ENCODE measurements around the gene SUPT3H. TPM values are rescaled to one million over a fixed set of nuclear protein-coding genes. Genes with fewer than 3 reads are reported as not detected.

SUPT3H gene
- total RNA-seq, 3 donors from 2014 or later: 6.9 to 15.1 (median 13.6) TPM

DNA sequence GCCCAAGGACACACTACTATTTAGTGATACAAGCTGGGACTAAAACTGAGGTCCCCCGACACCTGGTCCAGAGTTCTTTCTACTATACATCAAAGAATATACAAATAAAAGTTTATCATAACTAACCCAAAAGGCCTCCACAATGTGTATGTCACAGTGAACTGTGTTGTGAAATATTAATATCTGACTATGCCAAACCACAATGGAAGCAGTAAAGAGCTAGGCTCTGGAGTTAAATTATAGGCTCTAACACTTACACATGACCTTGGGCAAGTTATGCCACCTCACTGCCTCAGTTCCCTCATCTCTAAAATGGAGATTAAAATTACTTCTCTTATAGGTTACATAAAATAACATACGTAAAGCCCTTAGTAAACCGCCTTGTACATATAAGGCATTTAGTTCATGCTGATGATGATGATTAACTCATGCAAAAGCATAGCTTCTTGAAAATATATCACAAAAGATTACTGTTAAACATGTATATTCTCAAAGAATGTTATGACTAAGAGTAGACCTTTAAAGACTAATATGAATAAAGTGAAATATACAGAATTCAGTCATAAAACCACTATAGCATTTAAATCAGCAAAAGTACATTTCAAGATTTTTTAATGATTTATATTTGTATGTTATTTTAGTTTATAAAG is 5.7 kb downstream of the SUPT3H start:
- Histone ChIP-seq H3K4me1 (no peaks in the 10 kb centered on the region), H3K27me3 (no peaks in the 10 kb centered on the region), H3K36me3 (no peaks in the 10 kb centered on the region), H3K9me3 (no peaks in the 10 kb centered on the region), H3K4me3 (no peak overlapping the region), H3K27ac (no peak overlapping the region)
- no peak for TF ChIP-seq POLR2A (IDR thresholded peaks at IDR 0.05)
- no peak for TF ChIP-seq CTCF (IDR thresholded peaks at IDR 0.05)
- no peak for TF ChIP-seq POLR2AphosphoS5 (IDR thresholded peaks at IDR 0.05)
- no peak for DNase-seq (ENCODE audit: low spot score in 2 of 2)
- intact Hi-C loops (cut with DNase I; ENCODE audit: low total_unique reads): no loop called here

- H3K4me1 ChIP-seq: no peaks in the 10 kb centered on the region
Measured at GRCh38 chr6:45369870-45370269, 7.9 kb downstream of the SUPT3H start.

DNA sequence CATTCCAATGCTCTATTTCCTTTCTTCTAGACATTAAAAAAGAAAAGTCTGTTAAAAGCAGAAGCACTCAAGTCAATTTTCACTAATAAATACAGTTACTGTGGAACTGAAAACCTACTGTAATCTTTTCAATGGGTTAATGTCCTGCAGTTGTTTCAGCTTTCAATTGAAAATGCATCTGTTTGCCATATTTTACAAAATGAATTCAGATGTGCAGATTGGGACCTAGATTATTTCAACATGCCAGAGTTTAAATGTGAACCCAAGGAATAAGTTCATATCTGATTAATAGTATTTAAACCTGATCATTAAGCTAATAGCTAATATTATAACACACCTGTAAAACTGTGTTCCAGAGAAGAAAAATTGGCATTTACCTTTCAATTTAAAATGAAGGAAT is 9.7 kb downstream of the SUPT3H start:
- Histone ChIP-seq H3K27me3 (no peaks in the 10 kb centered on the region), H3K27ac (no peak overlapping the region), H3K4me1 (no peaks in the 10 kb centered on the region), H3K36me3 (no peaks in the 10 kb centered on the region), H3K4me3 (no peak overlapping the region), H3K9me3 (no peaks in the 10 kb centered on the region)
- TF ChIP-seq POLR2AphosphoS5 (IDR thresholded peaks at IDR 0.05) (no peak), POLR2A (IDR thresholded peaks at IDR 0.05) (no peak), CTCF (IDR thresholded peaks at IDR 0.05) (no peak)
- intact Hi-C loops (cut with DNase I; ENCODE audit: low total_unique reads): no loop called here
- DNase-seq (ENCODE audit: low spot score in 2 of 2): no peak

More at GRCh38 chr6:45369870-45370269, 7.9 kb downstream of the SUPT3H start:
- TF ChIP-seq POLR2AphosphoS5 (IDR thresholded peaks at IDR 0.05): no peak
- no peaks in the 10 kb centered on the region for H3K27me3 ChIP-seq
- H3K4me3 ChIP-seq: no peak overlapping the region
- DNase-seq (ENCODE audit: low spot score in 2 of 2): no peak
- no peaks in the 10 kb centered on the region for H3K36me3 ChIP-seq
- no peaks in the 10 kb centered on the region for H3K9me3 ChIP-seq
- intact Hi-C loops (cut with DNase I; ENCODE audit: low total_unique reads): no loop called here
- H3K27ac ChIP-seq: no peak overlapping the region

GRCh38 chr6:45366534-45366933 is 11.2 kb downstream of the SUPT3H start:
- H3K36me3 ChIP-seq: no peaks in the 10 kb centered on the region
- TF ChIP-seq POLR2A (IDR thresholded peaks at IDR 0.05): no peak
- TF ChIP-seq CTCF (IDR thresholded peaks at IDR 0.05): no peak
- no peak for TF ChIP-seq POLR2AphosphoS5 (IDR thresholded peaks at IDR 0.05)
- intact Hi-C loops (cut with DNase I; ENCODE audit: low total_unique reads): no loop called here
- DNase-seq (ENCODE audit: low spot score in 2 of 2): no peak
- H3K9me3 ChIP-seq: no peaks in the 10 kb centered on the region
- no peaks in the 10 kb centered on the region for H3K4me1 ChIP-seq
- no peak overlapping the region for H3K4me3 ChIP-seq
- no peak overlapping the region for H3K27ac ChIP-seq
- no peaks in the 10 kb centered on the region for H3K27me3 ChIP-seq

DNA sequence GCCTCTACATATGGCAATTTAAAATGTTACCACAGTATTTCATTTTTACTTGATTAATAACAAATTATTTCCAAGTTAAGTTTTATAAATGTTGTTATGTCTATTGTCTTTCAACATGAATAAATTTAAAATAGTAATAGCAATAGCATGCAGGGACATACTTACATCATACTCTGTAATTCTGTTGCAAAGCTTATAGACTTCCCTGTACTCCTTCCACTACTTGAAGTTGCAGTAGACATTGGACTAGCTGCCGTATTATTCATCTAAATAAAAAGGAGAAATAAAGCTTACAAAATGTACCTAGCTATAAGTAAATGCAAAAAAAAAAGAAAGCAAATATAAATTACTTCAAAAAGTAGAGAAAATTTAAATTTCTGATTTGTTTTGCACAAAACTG is 12.7 kb downstream of the SUPT3H start:
- no peak overlapping the region for H3K4me3 ChIP-seq
- no peak for TF ChIP-seq POLR2A (IDR thresholded peaks at IDR 0.05)
- TF ChIP-seq POLR2AphosphoS5 (IDR thresholded peaks at IDR 0.05): no peak
- no peak for TF ChIP-seq CTCF (IDR thresholded peaks at IDR 0.05)
- no peaks in the 10 kb centered on the region for H3K4me1 ChIP-seq
- H3K27me3 ChIP-seq: no peaks in the 10 kb centered on the region
- no peaks in the 10 kb centered on the region for H3K36me3 ChIP-seq
- DNase-seq (ENCODE audit: low spot score in 2 of 2): no peak
- intact Hi-C loops (cut with DNase I; ENCODE audit: low total_unique reads): no loop called here
- no peak overlapping the region for H3K27ac ChIP-seq
- H3K9me3 ChIP-seq: no peaks in the 10 kb centered on the region

All from breast epithelium (tissue), 4 donors.